Mesendoderm (in vitro differentiated cells): ENCODE data around the gene BBS5.

Experiments used
- DNase-seq: peaks from one replicate; pipeline ENCODE4 v3.0.0; 2013
- H2AK5ac ChIP-seq: 2 replicates; pipeline ENCODE4 v1.6.1; 2013; ENCODE audit warnings: low read length, inconsistent platforms
- H2BK120ac ChIP-seq: 2 replicates; pipeline ENCODE4 v1.6.1; 2013; ENCODE audit warnings: low read depth, mild to moderate bottlenecking, low read length, moderate library complexity, mixed read lengths
- H2BK15ac ChIP-seq: replicated peaks from 2 replicates; pipeline ENCODE4 v1.6.1; 2013; ENCODE audit warnings: low read depth, mild to moderate bottlenecking, moderate library complexity
- H2BK5ac ChIP-seq: 2 replicates; pipeline ENCODE4 v1.6.1; 2013; ENCODE audit warnings: low read length, inconsistent platforms
- H3K18ac ChIP-seq: 2 replicates; pipeline ENCODE4 v1.6.1; 2013; ENCODE audit warnings: mild to moderate bottlenecking, low read length, mixed read lengths
- H3K23ac ChIP-seq: one replicate; pipeline ENCODE4 v1.6.1; 2013; ENCODE audit warnings: low read length
- H3K27ac ChIP-seq: 2 replicates; pipeline ENCODE4 v1.5.1; 2013; ENCODE audit warnings: low read depth, mild to moderate bottlenecking, inconsistent platforms, low read length, moderate library complexity
- H3K27me3 ChIP-seq: 2 replicates; pipeline ENCODE4 v1.6.1; 2013; ENCODE audit warnings: low read length, control low read depth, mild to moderate bottlenecking, inconsistent platforms; ENCODE audit not compliant: insufficient read depth, poor library complexity
- H3K36me3 ChIP-seq: 2 replicates; pipeline ENCODE4 v1.6.1; 2013; ENCODE audit warnings: low read length, inconsistent platforms; ENCODE audit not compliant: control insufficient read depth, insufficient read depth
- H3K4ac ChIP-seq: one replicate; pipeline ENCODE4 v1.6.1; 2013; ENCODE audit warnings: low read depth, mild to moderate bottlenecking, low read length, moderate library complexity
- H3K4me1 ChIP-seq: 2 replicates; pipeline ENCODE4 v1.6.1; 2013; ENCODE audit warnings: low read depth, low read length, inconsistent platforms; ENCODE audit not compliant: control insufficient read depth
- H3K4me2 ChIP-seq: 2 replicates; pipeline ENCODE4 v1.6.1; 2013; ENCODE audit warnings: low read length
- H3K4me3 ChIP-seq: 2 replicates; pipeline ENCODE4 v1.5.1; 2013; ENCODE audit warnings: mild to moderate bottlenecking, low read length
- H3K56ac ChIP-seq: one replicate; pipeline ENCODE4 v1.6.1; 2013; ENCODE audit warnings: low read length
- H3K79me1 ChIP-seq: 2 replicates; pipeline ENCODE4 v1.6.1; 2013; ENCODE audit warnings: low read length, inconsistent platforms
- H3K79me2 ChIP-seq: 2 replicates; pipeline ENCODE4 v1.6.1; 2013; ENCODE audit warnings: mild to moderate bottlenecking, low read length; ENCODE audit not compliant: control insufficient read depth, insufficient read depth
- H3K9ac ChIP-seq: 2 replicates; pipeline ENCODE4 v1.6.1; 2013; ENCODE audit warnings: low read length, inconsistent platforms
- H4K5ac ChIP-seq: one replicate; pipeline ENCODE4 v1.6.1; 2013; ENCODE audit warnings: low read length
- H4K8ac ChIP-seq: one replicate; pipeline ENCODE4 v1.6.1; 2013; ENCODE audit warnings: low read depth, mild to moderate bottlenecking, control low read depth, low read length, moderate library complexity
- WGBS: extraction: QIAGEN DNeasy Blood & Tissue Kit; methylation state at CpG from one replicate; pipeline ENCODE4 v1.1.7; 2013; ENCODE audit warnings: low lambda C conversion rate, missing lambda C conversion rate; ENCODE audit not compliant: insufficient coverage; ENCODE audit errors: extremely low coverage; 5-methylcytosine and 5-hydroxymethylcytosine counted together

Gene BBS5

DNA sequence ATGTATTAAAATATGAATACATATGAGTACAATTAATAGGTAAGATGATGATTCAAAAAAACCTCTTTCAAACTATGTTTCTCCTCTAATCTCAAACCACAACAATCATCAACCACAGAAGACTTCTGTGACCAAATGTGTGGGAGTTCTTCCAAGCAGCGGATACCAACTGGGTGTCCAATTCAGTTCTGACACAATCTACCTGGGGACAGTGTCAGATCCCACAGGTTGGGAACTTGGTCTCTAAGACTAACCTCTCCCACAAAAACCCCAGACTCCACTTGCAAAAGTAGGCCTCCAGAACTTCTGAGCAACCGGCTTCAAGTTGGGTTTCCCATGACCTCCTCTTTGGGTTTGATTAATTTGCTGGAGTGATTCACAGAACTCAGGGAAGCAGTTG, 67.5 kb downstream of the BBS5 start:
- Histone ChIP-seq H3K56ac (no peak overlapping the region), H3K36me3 (no peaks in the 10 kb centered on the region), H3K79me2 (no peaks in the 10 kb centered on the region), H3K27ac (no peak overlapping the region), H3K79me1 (no peaks in the 10 kb centered on the region), H4K5ac (no peak overlapping the region), H3K27me3 (no peaks in the 10 kb centered on the region), H3K4ac (no peak overlapping the region), H3K4me2 (no peak overlapping the region), H3K18ac (no peak overlapping the region), H2AK5ac (no peak overlapping the region), H2BK120ac (no peak overlapping the region), H3K9ac (no peak overlapping the region), H3K23ac (no peak overlapping the region), H3K4me1 (no peaks in the 10 kb centered on the region), H4K8ac (no peak overlapping the region), H2BK5ac (no peak overlapping the region), H3K4me3 (no peak overlapping the region), H2BK15ac (no peak overlapping the region)
- no peak for DNase-seq
- no CpG with 5 or more reads among the region's 2 CpGs for WGBS
